BE2C (cell line): ENCODE measurements around the gene NHLH2.

Experiments used
- DNase-seq: peaks from one replicate; pipeline ENCODE4 v3.0.0-alpha.2; 2020
- H3K27me3 ChIP-seq: fragments of 250-450 bp; sonication (Bioruptor Pico); 2 replicates; pipeline ENCODE4 v1.5.1; 2020; ENCODE audit warnings: mild to moderate bottlenecking
- H3K36me3 ChIP-seq: fragments of 250-450 bp; sonication (Bioruptor Pico); 2 replicates; pipeline ENCODE4 v1.5.1; 2020; ENCODE audit warnings: mild to moderate bottlenecking
- H3K4me1 ChIP-seq: fragments of 250-450 bp; sonication (Bioruptor Pico); 2 replicates; pipeline ENCODE4 v1.5.1; 2020
- H3K4me3 ChIP-seq: 2 replicates; pipeline ENCODE4 v1.5.1; 2011; ENCODE audit warnings: low read depth, low read length
- H3K9me3 ChIP-seq: fragments of 250-450 bp; sonication (Bioruptor Pico); 2 replicates; pipeline ENCODE4 v1.5.1; 2020
- TF ChIP-seq, protein P1 (sequence below): IDR thresholded peaks from 2 replicates; pipeline ENCODE4 v1.5.1; 2012; ENCODE audit warnings: mild to moderate bottlenecking, low read depth, low read length

NHLH2 gene

DNA sequence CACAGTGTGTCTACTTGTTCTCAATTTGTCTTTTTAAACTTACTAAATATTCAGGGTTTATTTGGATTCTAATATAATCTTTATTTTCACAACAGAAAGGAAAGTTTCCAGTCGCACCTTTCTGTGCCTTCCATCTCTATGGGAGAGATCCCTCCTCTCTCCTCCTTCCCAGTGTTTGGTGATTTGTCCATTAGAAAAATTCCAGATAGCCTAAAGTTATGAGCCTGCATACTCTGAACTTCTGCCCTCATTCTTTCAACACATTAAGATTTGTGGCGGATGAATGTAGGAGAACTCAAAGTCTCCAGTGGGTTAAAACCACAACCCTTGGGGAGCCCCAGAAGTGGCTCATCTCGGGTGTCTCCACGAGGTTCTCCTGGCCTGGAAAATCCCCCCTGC, 3.6 kb downstream of the NHLH2 start:
- Histone ChIP-seq H3K9me3 (no peaks in the 10 kb centered on the region; the same call in 1 of the 2 replicates), H3K4me1 (no peaks in the 10 kb centered on the region), H3K27me3 (peaks cover 52% of the 10 kb centered on the region), H3K4me3 (no peak overlapping the region), H3K36me3 (no peaks in the 10 kb centered on the region)
- no peak for DNase-seq
- TF ChIP-seq, protein P1, sequence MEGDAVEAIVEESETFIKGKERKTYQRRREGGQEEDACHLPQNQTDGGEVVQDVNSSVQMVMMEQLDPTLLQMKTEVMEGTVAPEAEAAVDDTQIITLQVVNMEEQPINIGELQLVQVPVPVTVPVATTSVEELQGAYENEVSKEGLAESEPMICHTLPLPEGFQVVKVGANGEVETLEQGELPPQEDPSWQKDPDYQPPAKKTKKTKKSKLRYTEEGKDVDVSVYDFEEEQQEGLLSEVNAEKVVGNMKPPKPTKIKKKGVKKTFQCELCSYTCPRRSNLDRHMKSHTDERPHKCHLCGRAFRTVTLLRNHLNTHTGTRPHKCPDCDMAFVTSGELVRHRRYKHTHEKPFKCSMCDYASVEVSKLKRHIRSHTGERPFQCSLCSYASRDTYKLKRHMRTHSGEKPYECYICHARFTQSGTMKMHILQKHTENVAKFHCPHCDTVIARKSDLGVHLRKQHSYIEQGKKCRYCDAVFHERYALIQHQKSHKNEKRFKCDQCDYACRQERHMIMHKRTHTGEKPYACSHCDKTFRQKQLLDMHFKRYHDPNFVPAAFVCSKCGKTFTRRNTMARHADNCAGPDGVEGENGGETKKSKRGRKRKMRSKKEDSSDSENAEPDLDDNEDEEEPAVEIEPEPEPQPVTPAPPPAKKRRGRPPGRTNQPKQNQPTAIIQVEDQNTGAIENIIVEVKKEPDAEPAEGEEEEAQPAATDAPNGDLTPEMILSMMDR: no peak

DNA sequence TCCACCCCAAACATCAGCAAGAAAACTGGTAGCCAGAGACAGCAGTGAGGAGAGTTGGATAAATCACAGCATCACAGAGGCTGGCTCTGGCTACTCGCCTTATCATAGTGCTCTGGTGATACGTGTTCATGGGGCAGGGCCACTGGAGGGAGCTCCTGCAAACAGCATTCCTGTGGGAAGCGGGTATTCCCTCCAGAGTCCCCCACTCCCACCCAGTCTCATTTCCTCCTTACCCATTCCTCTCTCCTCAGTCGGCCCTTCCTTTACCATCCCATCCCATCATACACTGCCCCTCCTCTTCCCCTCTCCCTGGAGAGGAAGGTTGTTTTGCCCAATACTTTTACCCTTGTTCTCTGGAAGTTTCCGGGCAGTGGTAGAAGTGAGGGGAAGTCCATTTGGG, 7.1 kb downstream of the NHLH2 start:
- Histone ChIP-seq H3K36me3 (no peaks in the 10 kb centered on the region), H3K4me1 (no peaks in the 10 kb centered on the region), H3K9me3 (no peaks in the 10 kb centered on the region; the same call in 1 of the 2 replicates), H3K27me3 (peaks cover 23% of the 10 kb centered on the region), H3K4me3 (no peak overlapping the region)
- TF ChIP-seq, protein P1: 0 out of 2 replicates have a peak, but pooled peaks have one; percentile 25
- DNase-seq: no peak

DNA sequence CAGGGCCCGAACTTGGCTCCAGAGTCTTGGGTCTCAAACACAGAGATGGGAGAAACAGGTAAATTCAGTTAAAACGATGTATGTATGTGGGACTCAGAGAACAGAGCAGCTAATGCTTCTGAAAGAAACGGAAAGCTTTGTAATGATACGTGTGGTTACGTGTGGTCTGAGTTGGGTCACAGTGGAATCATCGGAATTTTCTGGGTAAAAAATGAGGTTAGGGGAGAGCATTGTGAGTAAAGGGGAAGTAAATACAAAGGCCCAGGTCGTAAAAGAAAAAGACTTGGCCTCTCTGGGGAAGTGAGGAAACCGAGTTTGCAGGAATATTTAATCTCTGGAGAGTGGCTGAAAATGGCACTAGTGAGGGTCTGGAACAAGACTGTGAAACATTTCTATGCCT, 8.3 kb downstream of the NHLH2 start:
- no peak for DNase-seq

DNA sequence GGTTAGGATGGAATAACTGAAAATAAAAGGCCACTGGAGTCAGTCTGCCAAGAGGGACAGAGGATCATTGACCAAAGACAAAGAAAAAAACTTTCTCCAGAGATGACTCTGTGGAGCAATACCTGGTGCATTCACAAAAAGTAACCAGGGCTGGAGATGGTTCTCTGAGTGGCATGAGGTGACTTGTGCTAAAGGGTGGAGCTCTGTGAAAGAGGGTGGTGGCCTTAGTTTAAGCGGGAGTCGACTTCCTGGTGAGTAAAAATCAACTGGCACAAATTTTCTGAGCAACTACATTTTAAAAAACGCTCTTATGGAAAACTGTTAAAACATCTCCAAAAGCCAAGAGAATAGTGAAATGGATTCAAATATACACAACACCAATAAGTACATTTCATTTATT, 10.0 kb downstream of the NHLH2 start:
- Histone ChIP-seq H3K9me3 (no peaks in the 10 kb centered on the region), H3K27me3 (peaks cover 15% of the 10 kb centered on the region), H3K4me1 (no peaks in the 10 kb centered on the region), H3K36me3 (no peaks in the 10 kb centered on the region), H3K4me3 (no peak overlapping the region)
- no peak for DNase-seq
- TF ChIP-seq, protein P1: no peak

More for the DNA sequence above, 8.3 kb downstream of the NHLH2 start:
- H3K9me3 ChIP-seq: no peaks in the 10 kb centered on the region
- TF ChIP-seq, protein P1: no peak
- peaks cover 19% of the 10 kb centered on the region for H3K27me3 ChIP-seq
- H3K4me1 ChIP-seq: no peaks in the 10 kb centered on the region
- H3K4me3 ChIP-seq: no peak overlapping the region
- H3K36me3 ChIP-seq: no peaks in the 10 kb centered on the region

DNA sequence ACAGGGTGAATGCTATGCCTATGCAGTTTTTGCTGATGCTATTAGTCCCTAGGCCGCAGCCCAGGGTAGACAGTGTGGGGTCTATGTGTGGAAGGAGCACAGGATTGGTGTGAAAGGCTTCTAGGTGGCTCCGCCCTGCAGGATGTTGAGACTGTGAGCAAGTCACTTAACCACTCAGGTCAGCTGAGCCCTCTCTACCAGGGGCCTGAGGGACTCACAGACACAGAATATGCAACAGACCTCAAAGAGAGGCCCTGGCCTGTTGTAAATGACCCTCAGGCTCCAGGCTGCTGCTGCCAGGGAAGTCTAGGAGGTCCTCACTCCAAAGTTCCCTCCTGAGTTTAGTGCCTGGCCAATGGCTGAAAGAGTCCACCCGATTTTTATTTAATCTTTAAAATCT, 11.0 kb downstream of the NHLH2 start:
- Histone ChIP-seq H3K9me3 (no peaks in the 10 kb centered on the region), H3K36me3 (no peaks in the 10 kb centered on the region), H3K4me1 (no peaks in the 10 kb centered on the region), H3K4me3 (no peak overlapping the region), H3K27me3 (peaks cover 20% of the 10 kb centered on the region)
- DNase-seq: no peak
- TF ChIP-seq, protein P1: no peak

DNA sequence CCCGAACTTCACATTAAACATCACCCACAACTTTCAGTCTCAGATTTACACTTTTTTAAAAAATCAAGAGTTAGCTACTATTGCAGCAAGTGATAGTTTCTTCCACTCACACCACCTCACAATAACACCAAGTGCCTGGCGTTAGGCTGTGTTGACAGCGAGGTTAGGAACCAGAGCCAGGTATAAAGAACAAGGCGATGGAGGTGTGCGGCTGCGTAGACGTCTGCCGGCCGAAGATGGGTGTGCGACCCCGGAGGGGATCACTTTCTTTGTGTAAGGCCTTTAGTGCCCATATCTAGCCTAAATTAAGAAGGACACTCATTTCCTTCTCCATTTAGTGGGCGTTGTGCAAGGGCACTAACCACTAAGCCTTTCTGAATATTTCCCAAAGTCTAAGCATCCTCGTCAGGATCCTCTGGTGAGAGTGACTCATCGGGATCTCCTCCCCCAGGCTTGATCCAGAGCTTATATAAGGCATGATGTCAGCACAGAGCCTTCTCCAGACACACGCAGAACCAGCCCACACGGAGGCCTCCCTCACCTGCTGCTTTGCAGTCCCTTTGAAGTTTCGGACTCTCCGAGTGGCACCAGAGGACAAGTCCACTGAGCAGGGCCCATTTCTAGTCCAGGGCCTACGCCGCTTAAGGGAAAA, 11.8 kb downstream of the NHLH2 start:
- DNase-seq: peak; percentile 42
- Histone ChIP-seq H3K9me3 (no peaks in the 10 kb centered on the region), H3K27me3 (peaks cover 25% of the 10 kb centered on the region), H3K36me3 (no peaks in the 10 kb centered on the region), H3K4me1 (no peaks in the 10 kb centered on the region), H3K4me3 (no peak overlapping the region)
- TF ChIP-seq, protein P1: no peak
